Type B pancreatic cell (in vitro differentiated cells): ENCODE data around the gene TMEM233. TPM values are rescaled to one million over a fixed set of nuclear protein-coding genes. Genes with fewer than 3 reads are reported as not detected.

Source experiments
- DNase-seq: peaks from one replicate; pipeline ENCODE4 v3.0.0; 2021; ENCODE audit warnings: mixed read lengths; ENCODE audit not compliant: unreplicated experiment; ENCODE audit errors: extremely low spot score
- H3K27ac Mint-ChIP-seq: 2 replicates; pipeline ENCODE4 v1.8.0; 2021; ENCODE audit warnings: mild to moderate bottlenecking, mixed read lengths
- H3K27me3 Mint-ChIP-seq: 2 replicates; pipeline ENCODE4 v1.8.0; 2021; ENCODE audit warnings: mixed read lengths
- H3K36me3 Mint-ChIP-seq: 2 replicates; pipeline ENCODE4 v1.8.0; 2021; ENCODE audit warnings: mixed read lengths
- H3K4me1 Mint-ChIP-seq: one replicate; pipeline ENCODE4 v1.8.0; 2021; ENCODE audit warnings: mixed read lengths; ENCODE audit not compliant: unreplicated experiment
- H3K4me3 Mint-ChIP-seq: 2 replicates; pipeline ENCODE4 v1.8.0; 2021; ENCODE audit warnings: mild to moderate bottlenecking, mixed read lengths
- H3K9me3 Mint-ChIP-seq: 2 replicates; pipeline ENCODE4 v1.8.0; 2021; ENCODE audit warnings: mixed read lengths
- total RNA-seq: library from RNA; stranded (reverse); gene quantifications from 2 replicates; pipeline ENCODE4 v1.2.1, GENCODE V29; 2021; ENCODE audit warnings: low replicate concordance
- TF ChIP-seq, protein P1 (sequence below): fragments of 200-600 bp; sonication (generic); conservative IDR thresholded peaks from 2 replicates; pipeline ENCODE4 v1.5.0; 2021; ENCODE audit warnings: antibody characterized with exemption, mild to moderate bottlenecking

TMEM233 gene
- total RNA-seq, 1 donor from 2014 or later = not detected

DNA sequence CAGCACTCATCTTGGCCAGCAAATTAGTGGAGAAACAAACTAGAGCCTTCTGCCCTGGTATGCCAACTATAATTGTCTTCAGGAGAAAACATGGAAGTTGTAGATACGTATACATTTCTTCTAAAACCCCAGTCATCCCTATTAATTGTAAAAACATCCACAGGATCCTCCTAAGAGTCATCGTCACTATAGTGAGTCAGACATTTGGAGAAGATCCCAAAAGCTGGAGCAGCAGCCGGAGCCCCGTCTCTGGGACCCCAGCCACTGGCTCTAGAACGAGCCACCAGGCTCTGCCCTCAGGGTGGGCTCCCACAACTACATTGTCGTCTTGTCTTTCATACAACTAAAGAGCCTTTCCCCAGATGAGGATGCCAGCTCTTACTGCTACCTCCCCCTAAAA is 89.8 kb downstream of the TMEM233 start:
- Mint-ChIP-seq H3K27ac (peak overlapping the region; percentile 52), H3K9me3 (peaks cover 5% of the 10 kb centered on the region), H3K36me3 (peaks cover 40% of the 10 kb centered on the region), H3K4me3 (no peak overlapping the region), H3K4me1 (peaks cover 32% of the 10 kb centered on the region), H3K27me3 (no peaks in the 10 kb centered on the region)
- DNase-seq = no peak
- TF ChIP-seq, protein P1, sequence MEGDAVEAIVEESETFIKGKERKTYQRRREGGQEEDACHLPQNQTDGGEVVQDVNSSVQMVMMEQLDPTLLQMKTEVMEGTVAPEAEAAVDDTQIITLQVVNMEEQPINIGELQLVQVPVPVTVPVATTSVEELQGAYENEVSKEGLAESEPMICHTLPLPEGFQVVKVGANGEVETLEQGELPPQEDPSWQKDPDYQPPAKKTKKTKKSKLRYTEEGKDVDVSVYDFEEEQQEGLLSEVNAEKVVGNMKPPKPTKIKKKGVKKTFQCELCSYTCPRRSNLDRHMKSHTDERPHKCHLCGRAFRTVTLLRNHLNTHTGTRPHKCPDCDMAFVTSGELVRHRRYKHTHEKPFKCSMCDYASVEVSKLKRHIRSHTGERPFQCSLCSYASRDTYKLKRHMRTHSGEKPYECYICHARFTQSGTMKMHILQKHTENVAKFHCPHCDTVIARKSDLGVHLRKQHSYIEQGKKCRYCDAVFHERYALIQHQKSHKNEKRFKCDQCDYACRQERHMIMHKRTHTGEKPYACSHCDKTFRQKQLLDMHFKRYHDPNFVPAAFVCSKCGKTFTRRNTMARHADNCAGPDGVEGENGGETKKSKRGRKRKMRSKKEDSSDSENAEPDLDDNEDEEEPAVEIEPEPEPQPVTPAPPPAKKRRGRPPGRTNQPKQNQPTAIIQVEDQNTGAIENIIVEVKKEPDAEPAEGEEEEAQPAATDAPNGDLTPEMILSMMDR = no peak

DNA sequence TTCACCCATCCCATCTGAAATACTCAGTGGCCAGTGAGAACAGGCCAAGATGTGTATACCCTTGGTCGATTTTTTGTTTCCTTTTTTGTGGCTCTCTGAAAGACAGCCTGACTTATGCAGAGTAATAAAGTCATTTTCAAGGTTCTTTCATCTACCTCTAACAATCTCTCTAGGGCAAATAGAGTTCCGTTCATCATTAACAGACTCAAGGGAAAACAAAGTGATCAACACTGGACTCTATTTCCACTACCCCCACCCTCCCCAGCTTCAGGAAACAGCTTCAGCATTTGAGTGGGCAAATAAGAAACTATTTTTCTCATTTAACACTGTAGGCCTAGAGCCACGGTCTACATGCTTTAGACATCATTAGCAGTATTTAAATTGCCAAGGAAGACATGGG is 90.2 kb downstream of the TMEM233 start:
- H3K9me3 Mint-ChIP-seq = peaks cover 5% of the 10 kb centered on the region
- TF ChIP-seq, protein P1 = no peak
- H3K27ac Mint-ChIP-seq = peak overlapping the region; percentile 52
- peaks cover 32% of the 10 kb centered on the region for H3K4me1 Mint-ChIP-seq
- H3K4me3 Mint-ChIP-seq = no peak overlapping the region
- DNase-seq = no peak
- H3K27me3 Mint-ChIP-seq = no peaks in the 10 kb centered on the region
- peaks cover 37% of the 10 kb centered on the region for H3K36me3 Mint-ChIP-seq

DNA sequence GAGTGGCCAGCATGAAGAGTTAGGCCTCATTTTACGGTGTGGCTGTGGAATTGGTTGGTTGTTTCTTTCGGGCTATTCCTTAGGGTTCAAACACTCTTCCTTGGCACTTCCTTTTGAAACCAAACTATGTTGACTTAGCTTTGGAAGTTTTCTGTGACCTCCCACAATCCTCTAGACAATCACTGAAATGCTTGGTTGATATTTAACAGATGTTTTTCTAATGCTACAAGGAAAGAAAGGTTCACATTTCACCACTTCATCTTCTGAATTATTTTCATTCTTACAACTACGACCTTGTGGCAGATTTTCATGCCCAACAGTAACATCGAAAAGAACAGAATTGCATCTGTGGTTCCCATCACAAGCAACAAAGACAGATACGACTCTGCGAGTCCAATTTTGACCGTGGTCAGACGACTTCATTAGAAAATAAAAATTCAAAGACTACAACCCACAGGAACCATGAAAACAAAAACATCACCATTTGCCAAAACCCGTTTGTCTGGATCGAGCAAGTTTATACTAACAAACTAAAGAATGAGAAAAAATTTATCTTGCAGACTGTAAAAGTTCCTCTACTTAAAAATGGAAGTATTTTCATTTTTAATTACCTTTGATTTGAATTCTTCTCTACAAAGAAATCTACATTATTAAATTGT is 91.3 kb downstream of the TMEM233 start:
- TF ChIP-seq, protein P1 = no peak
- Mint-ChIP-seq H3K4me1 (peaks cover 32% of the 10 kb centered on the region), H3K4me3 (peak overlapping the region; percentile 43), H3K27ac (peak overlapping the region; percentile 83), H3K27me3 (no peaks in the 10 kb centered on the region), H3K36me3 (peaks cover 31% of the 10 kb centered on the region), H3K9me3 (peaks cover 5% of the 10 kb centered on the region)
- DNase-seq = no peak

DNA sequence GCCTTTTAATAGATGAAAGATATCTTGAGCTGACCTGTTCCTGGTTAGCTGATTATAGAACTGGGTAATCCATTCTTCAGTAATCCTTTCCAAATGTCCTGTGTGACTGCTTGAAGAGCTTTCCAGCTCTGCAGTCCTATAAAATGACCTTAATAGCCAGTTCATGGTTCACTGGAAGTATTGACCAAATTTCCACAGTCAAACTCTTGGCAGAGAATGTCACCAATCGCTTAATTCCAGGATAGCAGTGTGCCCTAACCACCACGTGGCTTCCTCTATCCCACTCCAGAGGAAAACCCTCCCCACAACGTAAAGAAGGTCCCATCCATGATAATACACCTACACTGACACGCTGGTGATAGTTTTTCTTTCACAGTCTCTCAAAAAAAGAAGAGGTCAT is 91.8 kb downstream of the TMEM233 start:
- H3K4me1 Mint-ChIP-seq = peaks cover 32% of the 10 kb centered on the region
- peak overlapping the region; percentile 83 for H3K27ac Mint-ChIP-seq
- no peaks in the 10 kb centered on the region for H3K27me3 Mint-ChIP-seq
- TF ChIP-seq, protein P1 = no peak
- no peak overlapping the region for H3K4me3 Mint-ChIP-seq
- H3K9me3 Mint-ChIP-seq = peaks cover 5% of the 10 kb centered on the region
- DNase-seq = no peak
- H3K36me3 Mint-ChIP-seq = peaks cover 27% of the 10 kb centered on the region

DNA sequence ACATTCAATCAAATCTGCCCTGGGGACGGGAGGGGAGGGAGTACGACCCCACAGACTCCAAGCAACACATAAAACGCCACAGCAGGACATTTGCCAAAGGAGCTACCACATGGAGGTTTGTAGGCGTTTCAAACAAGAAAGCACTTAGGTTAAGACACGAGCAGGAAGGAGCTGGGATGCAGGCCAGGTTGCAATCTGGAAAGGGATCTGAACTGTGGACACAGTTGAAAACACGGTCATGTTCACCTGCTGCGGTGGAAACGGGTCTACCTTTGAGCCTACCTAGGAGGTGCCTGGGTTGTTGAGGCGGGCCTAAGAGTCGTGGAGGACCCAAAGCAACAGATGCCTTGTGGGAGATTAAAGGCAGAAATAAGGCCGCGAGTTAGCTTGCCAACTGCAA is 92.8 kb downstream of the TMEM233 start:
- Mint-ChIP-seq H3K9me3 (peaks cover 5% of the 10 kb centered on the region), H3K27ac (no peak overlapping the region), H3K4me1 (peaks cover 32% of the 10 kb centered on the region), H3K27me3 (no peaks in the 10 kb centered on the region), H3K36me3 (peaks cover 27% of the 10 kb centered on the region), H3K4me3 (no peak overlapping the region)
- TF ChIP-seq, protein P1 = no peak
- DNase-seq = no peak
